Erythroblast (primary cell): ENCODE data around the gene PDK3.
A peak's percentile ranks its signal among the peaks of the same experiment; 100 is the strongest.

Source experiments
- DNase-seq, 2 experiments: peaks; one replicate each; lab custom pipeline; 2025; lab: John Stamatoyannopoulos, UW
- GATA1 ChIP-seq: IDR thresholded peaks from 2 replicates; pipeline ENCODE4 v1.6.1; 2011; ENCODE audit warnings: low read depth, mild to moderate bottlenecking, control low read depth, low read length, moderate library complexity
- POLR2A ChIP-seq: IDR thresholded peaks from 2 replicates; pipeline ENCODE4 v1.6.1; 2011; ENCODE audit warnings: mild to moderate bottlenecking, low read length

Gene PDK3

GRCh38 chrX:24542756-24543155 lies 77.7 kb downstream of the PDK3 start:
- no peak for DNase-seq
- TF ChIP-seq POLR2A (no peak), GATA1 (no peak)

GRCh38 chrX:24547961-24548360 lies 82.9 kb downstream of the PDK3 start:
- TF ChIP-seq GATA1 = no peak
- TF ChIP-seq POLR2A = no peak
- no peak for DNase-seq

- TF ChIP-seq GATA1 = no peak
- no peak for TF ChIP-seq POLR2A
- no peak for DNase-seq
These were observed 85.1 kb downstream of the PDK3 start for GRCh38 chrX:24550166-24550565.

DNA sequence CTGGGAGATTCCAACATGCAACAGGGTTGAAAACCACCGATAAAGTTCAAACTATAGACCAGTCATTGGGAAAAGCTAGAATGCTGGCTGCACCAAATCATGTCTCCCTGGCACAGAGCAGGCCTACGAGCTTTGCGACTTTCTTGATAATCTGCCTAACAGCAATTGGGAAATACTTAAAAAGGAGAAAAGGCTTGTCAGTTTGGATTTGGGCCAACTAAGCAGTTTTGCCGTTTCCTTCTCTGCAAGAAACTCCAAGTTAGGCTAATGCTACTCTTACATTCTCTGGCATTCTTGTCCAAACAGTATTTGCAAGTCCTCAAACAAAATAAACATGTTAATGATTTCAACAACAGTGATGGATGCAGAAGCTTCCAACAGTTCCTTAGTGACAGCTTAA lies 87.9 kb downstream of the PDK3 start:
- TF ChIP-seq POLR2A = no peak
- no peak for TF ChIP-seq GATA1
- DNase-seq = no peak

GRCh38 chrX:24561121-24561520 lies 96.0 kb downstream of the PDK3 start:
- peak; percentile 30 to 44 for DNase-seq
- TF ChIP-seq GATA1 (no peak), POLR2A (no peak)

- DNase-seq = no peak
- TF ChIP-seq POLR2A = no peak
- no peak for TF ChIP-seq GATA1
These were observed 98.4 kb downstream of the PDK3 start for GRCh38 chrX:24563291-24564010.

DNA sequence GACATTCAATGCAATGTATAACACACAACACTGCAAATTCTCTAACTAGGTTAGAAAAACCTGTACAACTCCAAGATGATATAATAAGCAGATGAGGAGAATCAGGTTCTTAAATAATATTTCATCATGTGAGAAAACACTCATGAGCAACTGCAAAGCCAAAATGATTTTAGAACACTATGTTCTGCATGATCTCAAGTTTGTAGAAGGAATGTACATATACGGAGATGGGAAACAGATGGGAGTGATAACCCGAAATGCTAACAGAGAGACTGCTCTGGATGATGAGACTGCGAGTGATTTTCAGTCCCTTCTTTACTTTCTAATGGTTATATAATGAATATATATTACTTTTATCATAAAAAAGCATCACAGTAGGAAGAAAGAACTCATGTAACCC lies 101.2 kb downstream of the PDK3 start:
- no peak for DNase-seq
- TF ChIP-seq GATA1 (no peak), POLR2A (no peak)

GRCh38 chrX:24567169-24567568 lies 102.1 kb downstream of the PDK3 start:
- DNase-seq = no peak
- TF ChIP-seq POLR2A = no peak

DNA sequence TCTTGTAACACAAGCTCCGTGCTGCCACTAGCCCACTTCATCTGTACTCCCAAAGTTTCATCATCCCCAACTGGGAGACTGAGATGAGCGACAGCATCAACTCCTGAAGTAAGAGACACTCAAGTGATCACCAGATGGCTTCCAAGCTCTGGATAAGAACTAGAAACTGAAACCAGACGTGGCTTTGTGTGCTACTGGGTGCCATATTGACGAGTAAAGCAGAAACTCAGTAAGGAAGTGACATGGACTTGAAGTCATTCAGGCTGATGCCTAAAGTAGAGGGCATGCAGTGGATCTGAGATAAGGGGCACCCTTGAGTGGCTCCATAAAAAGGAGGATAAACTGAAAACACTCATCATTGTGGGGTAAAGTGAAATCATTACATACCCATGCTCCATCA lies 109.7 kb downstream of the PDK3 start:
- no peak for DNase-seq
- no peak for TF ChIP-seq GATA1
- TF ChIP-seq POLR2A = no peak

- DNase-seq = no peak
- TF ChIP-seq POLR2A (no peak), GATA1 (no peak)
These were observed 110.4 kb downstream of the PDK3 start for GRCh38 chrX:24575496-24575895.

GRCh38 chrX:24577091-24577490 lies 112.0 kb downstream of the PDK3 start:
- DNase-seq = no peak
- TF ChIP-seq POLR2A (no peak), GATA1 (no peak)
